ENCODE results near the gene GEN1. TPM values are rescaled to one million over a fixed set of nuclear protein-coding genes. Genes with fewer than 3 reads are reported as not detected.

The GEN1 gene
- total and polyA plus RNA-seq, 2 of the 13 experiments (the other 11 are each of a cell fraction or from before 2014, with no cell fraction given), result 9.9 to 27.1 TPM

DNA sequence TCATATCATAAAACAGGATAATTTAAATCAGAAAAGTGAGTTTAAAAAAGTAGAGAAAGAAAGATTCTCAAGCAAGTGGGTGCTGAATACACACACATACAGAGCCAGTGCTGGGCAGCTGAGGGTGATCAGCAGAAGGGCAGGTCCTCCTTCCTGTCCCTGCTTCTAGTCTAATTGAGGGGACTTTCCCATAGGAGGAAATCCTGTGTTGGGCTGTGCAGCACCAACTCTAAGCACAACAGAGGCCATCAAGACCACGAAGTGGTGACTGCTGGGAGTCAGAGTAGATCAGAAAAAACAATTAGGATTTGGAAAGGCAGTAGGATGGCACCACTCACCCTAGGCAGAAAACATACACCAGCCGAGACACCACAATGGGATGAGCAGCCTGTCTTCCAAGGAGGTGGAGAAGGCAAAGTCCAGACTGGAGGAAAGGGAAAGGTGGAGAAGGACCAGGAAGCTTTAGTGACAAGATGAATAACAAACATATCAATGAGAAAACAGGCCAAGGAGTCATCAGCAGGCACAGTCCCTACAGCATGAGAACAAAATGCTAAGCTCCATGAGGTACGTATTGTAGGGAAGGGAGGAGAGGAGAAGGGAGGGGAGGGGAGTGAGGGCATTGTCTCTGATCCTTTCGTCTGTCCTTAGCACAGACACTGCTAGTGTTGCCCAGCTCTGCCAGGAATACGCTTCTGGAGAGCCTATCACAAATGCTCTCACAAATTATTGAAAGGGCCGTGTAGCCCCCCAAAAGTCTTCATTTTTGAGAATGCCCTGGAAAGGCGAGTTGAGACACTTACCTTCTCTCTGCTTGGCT is 45.6 kb downstream of the GEN1 start (continued):
- TF ChIP-seq, protein P1, sequence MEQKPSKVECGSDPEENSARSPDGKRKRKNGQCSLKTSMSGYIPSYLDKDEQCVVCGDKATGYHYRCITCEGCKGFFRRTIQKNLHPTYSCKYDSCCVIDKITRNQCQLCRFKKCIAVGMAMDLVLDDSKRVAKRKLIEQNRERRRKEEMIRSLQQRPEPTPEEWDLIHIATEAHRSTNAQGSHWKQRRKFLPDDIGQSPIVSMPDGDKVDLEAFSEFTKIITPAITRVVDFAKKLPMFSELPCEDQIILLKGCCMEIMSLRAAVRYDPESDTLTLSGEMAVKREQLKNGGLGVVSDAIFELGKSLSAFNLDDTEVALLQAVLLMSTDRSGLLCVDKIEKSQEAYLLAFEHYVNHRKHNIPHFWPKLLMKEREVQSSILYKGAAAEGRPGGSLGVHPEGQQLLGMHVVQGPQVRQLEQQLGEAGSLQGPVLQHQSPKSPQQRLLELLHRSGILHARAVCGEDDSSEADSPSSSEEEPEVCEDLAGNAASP (CRISPR knock-in tag; IDR thresholded peaks at IDR 0.05; ENCODE audit: borderline replicate concordance), result no peak
- TF ChIP-seq DNMT3B (CRISPR knock-in tag; conservative IDR thresholded peaks at IDR 0.05) (no peak), GPN1 (CRISPR knock-in tag; IDR thresholded peaks at IDR 0.05; ENCODE audit: borderline replicate concordance) (no peak), ZNF720 (CRISPR knock-in tag; IDR thresholded peaks at IDR 0.05) (no peak), FOXP1 (IDR thresholded peaks at IDR 0.05) (no peak), FOXP1 (CRISPR knock-in tag; IDR thresholded peaks at IDR 0.05) (no peak), FOXO1 (CRISPR knock-in tag; IDR thresholded peaks at IDR 0.05) (no peak), EHMT2 (IDR thresholded peaks at IDR 0.05; ENCODE audit: borderline replicate concordance, low read depth, low read length) (no peak)
- TF ChIP-seq, protein P2, sequence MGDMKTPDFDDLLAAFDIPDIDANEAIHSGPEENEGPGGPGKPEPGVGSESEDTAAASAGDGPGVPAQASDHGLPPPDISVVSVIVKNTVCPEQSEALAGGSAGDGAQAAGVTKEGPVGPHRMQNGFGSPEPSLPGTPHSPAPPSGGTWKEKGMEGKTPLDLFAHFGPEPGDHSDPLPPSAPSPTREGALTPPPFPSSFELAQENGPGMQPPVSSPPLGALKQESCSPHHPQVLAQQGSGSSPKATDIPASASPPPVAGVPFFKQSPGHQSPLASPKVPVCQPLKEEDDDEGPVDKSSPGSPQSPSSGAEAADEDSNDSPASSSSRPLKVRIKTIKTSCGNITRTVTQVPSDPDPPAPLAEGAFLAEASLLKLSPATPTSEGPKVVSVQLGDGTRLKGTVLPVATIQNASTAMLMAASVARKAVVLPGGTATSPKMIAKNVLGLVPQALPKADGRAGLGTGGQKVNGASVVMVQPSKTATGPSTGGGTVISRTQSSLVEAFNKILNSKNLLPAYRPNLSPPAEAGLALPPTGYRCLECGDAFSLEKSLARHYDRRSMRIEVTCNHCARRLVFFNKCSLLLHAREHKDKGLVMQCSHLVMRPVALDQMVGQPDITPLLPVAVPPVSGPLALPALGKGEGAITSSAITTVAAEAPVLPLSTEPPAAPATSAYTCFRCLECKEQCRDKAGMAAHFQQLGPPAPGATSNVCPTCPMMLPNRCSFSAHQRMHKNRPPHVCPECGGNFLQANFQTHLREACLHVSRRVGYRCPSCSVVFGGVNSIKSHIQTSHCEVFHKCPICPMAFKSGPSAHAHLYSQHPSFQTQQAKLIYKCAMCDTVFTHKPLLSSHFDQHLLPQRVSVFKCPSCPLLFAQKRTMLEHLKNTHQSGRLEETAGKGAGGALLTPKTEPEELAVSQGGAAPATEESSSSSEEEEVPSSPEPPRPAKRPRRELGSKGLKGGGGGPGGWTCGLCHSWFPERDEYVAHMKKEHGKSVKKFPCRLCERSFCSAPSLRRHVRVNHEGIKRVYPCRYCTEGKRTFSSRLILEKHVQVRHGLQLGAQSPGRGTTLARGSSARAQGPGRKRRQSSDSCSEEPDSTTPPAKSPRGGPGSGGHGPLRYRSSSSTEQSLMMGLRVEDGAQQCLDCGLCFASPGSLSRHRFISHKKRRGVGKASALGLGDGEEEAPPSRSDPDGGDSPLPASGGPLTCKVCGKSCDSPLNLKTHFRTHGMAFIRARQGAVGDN (CRISPR knock-in tag; IDR thresholded peaks at IDR 0.05), result no peak

Measured in HepG2 (cell line).